Raji (cell line): Measurements from ENCODE around the gene EPHA10.
A peak's percentile ranks its signal among the peaks of the same experiment; 100 is the strongest.

Source experiments
- POLR2A ChIP-seq: IDR thresholded peaks from 2 replicates; pipeline ENCODE4 v1.6.1; 2011; ENCODE audit warnings: low read depth, low read length, control low read depth; ENCODE audit not compliant: insufficient read depth

EPHA10 gene

GRCh38 chr1:37764888-37765441, at the start of gene EPHA10:
TSS of gene EPHA10 (minus strand) at chr1:37765120. CDS start at chr1:37765066, 54 bp downstream.
- no peak for TF ChIP-seq POLR2A

- no peak for TF ChIP-seq POLR2A
Measured at GRCh38 chr1:37814252-37814651, 49.3 kb upstream of the EPHA10 start.

- TF ChIP-seq POLR2A: no peak
Measured at GRCh38 chr1:37813529-37814145, 48.7 kb upstream of the EPHA10 start.

GRCh38 chr1:37811027-37811655, 46.2 kb upstream of the EPHA10 start:
- TF ChIP-seq POLR2A: no peak

GRCh38 chr1:37809942-37810341, 45.0 kb upstream of the EPHA10 start:
- no peak for TF ChIP-seq POLR2A

- no peak for TF ChIP-seq POLR2A
Measured at GRCh38 chr1:37808369-37809319, 43.7 kb upstream of the EPHA10 start.

- TF ChIP-seq POLR2A: peak; percentile 80
Measured at GRCh38 chr1:37807555-37808368, 42.8 kb upstream of the EPHA10 start, which contains the start of the genes C1orf122 and YRDC. TSS of gene C1orf122 (plus strand) at chr1:37807790. CDS start at chr1:37808405, 615 bp downstream. TSS of gene YRDC (minus strand) at chr1:37808208. CDS start at chr1:37808180, 28 bp downstream.

- TF ChIP-seq POLR2A: no peak
Measured at GRCh38 chr1:37807220-37807554, 42.3 kb upstream of the EPHA10 start.

GRCh38 chr1:37802439-37802838, 37.5 kb upstream of the EPHA10 start:
- TF ChIP-seq POLR2A: no peak

- TF ChIP-seq POLR2A: no peak
Measured at GRCh38 chr1:37797750-37798345, 32.9 kb upstream of the EPHA10 start.

- TF ChIP-seq POLR2A: no peak
Measured at GRCh38 chr1:37795340-37796125, 30.6 kb upstream of the EPHA10 start.

- no peak for TF ChIP-seq POLR2A
Measured at GRCh38 chr1:37794372-37795339, 29.7 kb upstream of the EPHA10 start.

GRCh38 chr1:37793773-37794371, 29.0 kb upstream of the EPHA10 start, which contains the start of gene MANEAL:
TSS of gene MANEAL (plus strand) at chr1:37793847. CDS start at chr1:37794183, 336 bp downstream.
- TF ChIP-seq POLR2A: peak; percentile 74
